Coronary artery (tissue), 2 donors: Measurements from ENCODE around the gene RMDN3.

Source experiments
- DNase-seq: peaks from one replicate; pipeline ENCODE4 v3.0.0-alpha.2; 2017; ENCODE audit warnings: low spot score
- H3K27ac ChIP-seq, 2 donors: fragments of 200-600 bp; sonication (generic); one replicate each; pipeline ENCODE4 v1.5.1; 2016 to 2019
- H3K4me3 ChIP-seq: fragments of 200-600 bp; sonication (generic); 2 replicates; pipeline ENCODE4 v1.5.1; 2016; ENCODE audit warnings: mild to moderate bottlenecking, moderate library complexity
- TF ChIP-seq, protein P1 (sequence below): fragments of 200-600 bp; sonication (generic); IDR thresholded peaks from one replicate; pipeline ENCODE4 v1.5.1; 2019; ENCODE audit warnings: antibody characterized with exemption

The RMDN3 gene

DNA sequence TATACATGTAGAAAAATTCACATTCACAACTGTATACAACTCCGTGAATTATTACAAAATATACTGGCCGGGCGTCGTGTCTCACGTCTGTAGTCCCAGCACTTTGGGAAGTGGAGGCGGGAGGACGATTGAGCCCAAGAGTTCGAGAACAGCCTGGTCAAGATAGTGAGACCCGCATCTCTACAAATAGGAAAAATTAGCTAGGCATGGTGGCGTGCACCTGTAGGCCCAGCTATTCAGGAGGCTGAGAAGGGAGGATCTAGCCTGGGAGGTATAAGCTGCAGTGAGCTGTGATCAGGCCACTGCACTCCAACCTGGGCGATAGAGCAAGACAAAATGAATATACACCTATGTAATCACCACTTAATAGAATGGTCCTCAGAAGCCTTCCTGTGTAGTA is 58.8 kb downstream of the RMDN3 start:
- Histone ChIP-seq H3K27ac (no peak overlapping the region), H3K4me3 (no peak overlapping the region)
- TF ChIP-seq, protein P1, sequence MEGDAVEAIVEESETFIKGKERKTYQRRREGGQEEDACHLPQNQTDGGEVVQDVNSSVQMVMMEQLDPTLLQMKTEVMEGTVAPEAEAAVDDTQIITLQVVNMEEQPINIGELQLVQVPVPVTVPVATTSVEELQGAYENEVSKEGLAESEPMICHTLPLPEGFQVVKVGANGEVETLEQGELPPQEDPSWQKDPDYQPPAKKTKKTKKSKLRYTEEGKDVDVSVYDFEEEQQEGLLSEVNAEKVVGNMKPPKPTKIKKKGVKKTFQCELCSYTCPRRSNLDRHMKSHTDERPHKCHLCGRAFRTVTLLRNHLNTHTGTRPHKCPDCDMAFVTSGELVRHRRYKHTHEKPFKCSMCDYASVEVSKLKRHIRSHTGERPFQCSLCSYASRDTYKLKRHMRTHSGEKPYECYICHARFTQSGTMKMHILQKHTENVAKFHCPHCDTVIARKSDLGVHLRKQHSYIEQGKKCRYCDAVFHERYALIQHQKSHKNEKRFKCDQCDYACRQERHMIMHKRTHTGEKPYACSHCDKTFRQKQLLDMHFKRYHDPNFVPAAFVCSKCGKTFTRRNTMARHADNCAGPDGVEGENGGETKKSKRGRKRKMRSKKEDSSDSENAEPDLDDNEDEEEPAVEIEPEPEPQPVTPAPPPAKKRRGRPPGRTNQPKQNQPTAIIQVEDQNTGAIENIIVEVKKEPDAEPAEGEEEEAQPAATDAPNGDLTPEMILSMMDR = no peak
- DNase-seq = no peak

- TF ChIP-seq, protein P1 = no peak
- no peak for DNase-seq
- peak overlapping the region; percentile 86 for H3K4me3 ChIP-seq
- peak overlapping the region in 1 of 2 donors; percentile 98 for H3K27ac ChIP-seq
Measured at GRCh38 chr15:40695469-40695890, 59.6 kb downstream of the RMDN3 start.

GRCh38 chr15:40694688-40695468 is 60.2 kb downstream of the RMDN3 start, which contains the start of gene RAD51:
RAD51 (plus strand) TSS chr15:40695174; CDS start chr15:40698759, 3,585 bp downstream.
- DNase-seq = peak; percentile 91
- peak within 1 kb of the TSS; percentile 86 for H3K4me3 ChIP-seq
- TF ChIP-seq, protein P1 = no peak
- H3K27ac ChIP-seq = peak within 1 kb of the TSS; percentile 94 to 98

GRCh38 chr15:40693904-40694687 is 61.0 kb downstream of the RMDN3 start:
- TF ChIP-seq, protein P1 = no peak
- Histone ChIP-seq H3K4me3 (peak overlapping the region; percentile 86), H3K27ac (peak overlapping the region; percentile 94 to 98)
- no peak for DNase-seq

- DNase-seq = no peak
- Histone ChIP-seq H3K4me3 (no peak overlapping the region), H3K27ac (no peak overlapping the region)
- TF ChIP-seq, protein P1 = no peak
Measured at GRCh38 chr15:40691737-40692136, 63.3 kb downstream of the RMDN3 start.

DNA sequence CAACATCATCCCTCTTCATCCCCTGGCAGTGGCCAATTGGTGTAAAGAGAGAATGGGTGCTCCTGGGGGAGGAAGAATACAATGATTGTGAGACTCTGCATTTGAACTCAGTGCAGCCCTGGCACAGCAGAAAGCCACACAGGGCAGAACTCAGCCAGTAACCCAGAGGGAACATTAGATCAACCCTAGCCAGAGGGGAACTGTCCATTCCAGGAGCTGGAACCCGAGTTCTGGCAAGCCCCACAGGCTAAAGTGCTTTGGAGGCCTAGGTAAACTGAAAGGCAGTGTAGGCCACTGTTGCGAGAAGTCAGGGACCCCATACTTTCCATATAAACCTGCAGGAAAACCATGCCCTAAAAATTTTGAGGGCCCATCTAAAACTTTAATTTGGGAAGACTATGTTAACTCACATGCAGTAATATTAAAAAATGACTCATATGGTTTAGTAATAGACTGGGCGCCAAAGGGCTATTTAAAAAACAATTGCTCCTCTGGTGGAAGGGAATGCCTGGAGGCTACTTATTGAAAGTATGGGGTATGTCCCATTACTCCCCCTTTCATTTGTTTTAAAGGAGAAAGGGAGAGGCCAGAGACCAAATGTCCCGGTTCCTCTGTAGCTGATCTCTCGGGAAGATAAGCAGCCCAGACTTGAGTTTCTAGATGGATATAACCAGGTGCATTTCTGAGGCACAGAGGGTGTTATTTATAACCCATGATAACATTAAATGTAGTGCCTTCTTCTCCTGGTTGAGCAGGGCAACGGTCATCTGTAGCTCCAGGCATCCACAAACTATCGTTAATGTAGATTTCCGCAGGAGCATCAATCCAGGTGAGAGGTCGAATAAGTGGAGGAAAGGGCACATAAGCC is 65.9 kb downstream of the RMDN3 start:
- TF ChIP-seq, protein P1 = no peak
- H3K4me3 ChIP-seq = no peak overlapping the region
- DNase-seq = no peak
- no peak overlapping the region for H3K27ac ChIP-seq
